Calu3 (cell line): Measurements from ENCODE around the gene LYSMD3. TPM values are rescaled to one million over a fixed set of nuclear protein-coding genes. Genes with fewer than 3 reads are reported as not detected.

Experiments
- BruUV-seq: library from RNA; stranded (reverse); fragments of 400-500 nt; replicated peaks from 2 replicates; lab custom pipeline; 2021; lab: Mats Ljungman, UMichigan
- CTCF ChIA-PET: fragments of 300-600 bp; sonication (Branson Sonifier 250); formaldehyde crosslinking; loops from one replicate; lab custom pipeline; 2022; ENCODE audit warnings: antibody characterized with exemption; lab: Charles Lee
- DNase-seq: peaks from one replicate; pipeline ENCODE4 v3.0.0; 2022
- H3K27ac Mint-ChIP-seq: one replicate; pipeline ENCODE4 v1.8.0; 2022; ENCODE audit warnings: mixed read lengths; ENCODE audit not compliant: unreplicated experiment
- H3K27me3 Mint-ChIP-seq: one replicate; pipeline ENCODE4 v1.8.0; 2022; ENCODE audit warnings: mixed read lengths; ENCODE audit not compliant: unreplicated experiment
- H3K36me3 Mint-ChIP-seq: one replicate; pipeline ENCODE4 v1.8.0; 2022; ENCODE audit warnings: mild to moderate bottlenecking, moderate library complexity, mixed read lengths; ENCODE audit not compliant: insufficient read depth, unreplicated experiment
- H3K4me1 Mint-ChIP-seq: one replicate; pipeline ENCODE4 v1.8.0; 2022; ENCODE audit warnings: mild to moderate bottlenecking, low read depth, mixed read lengths; ENCODE audit not compliant: unreplicated experiment
- H3K4me3 Mint-ChIP-seq: one replicate; pipeline ENCODE4 v1.8.0; 2022; ENCODE audit warnings: mild to moderate bottlenecking, low read depth, moderate library complexity, mixed read lengths; ENCODE audit not compliant: unreplicated experiment
- H3K9me3 Mint-ChIP-seq: one replicate; pipeline ENCODE4 v1.8.0; 2022; ENCODE audit warnings: low read depth, mixed read lengths; ENCODE audit not compliant: unreplicated experiment
- intact Hi-C: fragments of 100-400 bp; cut with micrococcal nuclease; formaldehyde crosslinking; loops from one replicate; pipeline ENCODE4 v1.10.0; 2022; ENCODE audit not compliant: unreplicated experiment
- total RNA-seq: library from RNA; stranded (reverse); gene quantifications from 2 replicates; pipeline ENCODE4 v1.2.3, GENCODE V29; 2022
- TF ChIP-seq, protein P1 (sequence below): fragments of 200-600 bp; IDR thresholded peaks from one replicate; pipeline ENCODE4 v1.8.0; 2022; ENCODE audit warnings: antibody characterized with exemption; ENCODE audit not compliant: unreplicated experiment

The LYSMD3 gene
- total RNA-seq, 1 experiment from 2014 or later = 27.2 TPM

GRCh38 chr5:90473396-90474234 is 55.8 kb downstream of the LYSMD3 start:
- H3K4me1 Mint-ChIP-seq = peaks cover 28% of the 10 kb centered on the region
- peak overlapping the region; percentile 99 for H3K4me3 Mint-ChIP-seq
- peaks cover 28% of the 10 kb centered on the region for H3K36me3 Mint-ChIP-seq
- DNase-seq = peak; percentile 39
- CTCF ChIA-PET = interaction anchor here (0.6 to 0.7 kb wide), 2 partner anchors 10 to 55 kb away, joined by 3 read pairs; partner anchors contain the start of gene LYSMD3
- peak overlapping the region; percentile 78 for H3K27ac Mint-ChIP-seq
- intact Hi-C loops = loop anchor here (2.0 kb wide), 1 partner anchor 57 kb away; no protein-coding TSS in a partner anchor
- H3K9me3 Mint-ChIP-seq = no peaks in the 10 kb centered on the region
- no TSS peak for BruUV-seq
- TF ChIP-seq, protein P1, sequence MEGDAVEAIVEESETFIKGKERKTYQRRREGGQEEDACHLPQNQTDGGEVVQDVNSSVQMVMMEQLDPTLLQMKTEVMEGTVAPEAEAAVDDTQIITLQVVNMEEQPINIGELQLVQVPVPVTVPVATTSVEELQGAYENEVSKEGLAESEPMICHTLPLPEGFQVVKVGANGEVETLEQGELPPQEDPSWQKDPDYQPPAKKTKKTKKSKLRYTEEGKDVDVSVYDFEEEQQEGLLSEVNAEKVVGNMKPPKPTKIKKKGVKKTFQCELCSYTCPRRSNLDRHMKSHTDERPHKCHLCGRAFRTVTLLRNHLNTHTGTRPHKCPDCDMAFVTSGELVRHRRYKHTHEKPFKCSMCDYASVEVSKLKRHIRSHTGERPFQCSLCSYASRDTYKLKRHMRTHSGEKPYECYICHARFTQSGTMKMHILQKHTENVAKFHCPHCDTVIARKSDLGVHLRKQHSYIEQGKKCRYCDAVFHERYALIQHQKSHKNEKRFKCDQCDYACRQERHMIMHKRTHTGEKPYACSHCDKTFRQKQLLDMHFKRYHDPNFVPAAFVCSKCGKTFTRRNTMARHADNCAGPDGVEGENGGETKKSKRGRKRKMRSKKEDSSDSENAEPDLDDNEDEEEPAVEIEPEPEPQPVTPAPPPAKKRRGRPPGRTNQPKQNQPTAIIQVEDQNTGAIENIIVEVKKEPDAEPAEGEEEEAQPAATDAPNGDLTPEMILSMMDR = no peak
- no peaks in the 10 kb centered on the region for H3K27me3 Mint-ChIP-seq

- DNase-seq = no peak
- intact Hi-C loops = no loop called here
- TF ChIP-seq, protein P1 = no peak
- peak overlapping the region; percentile 99 for H3K4me3 Mint-ChIP-seq
- no peaks in the 10 kb centered on the region for H3K9me3 Mint-ChIP-seq
- H3K4me1 Mint-ChIP-seq = peaks cover 28% of the 10 kb centered on the region
- peak overlapping the region; percentile 78 for H3K27ac Mint-ChIP-seq
- BruUV-seq = TSS peak; percentile 33
- no peaks in the 10 kb centered on the region for H3K27me3 Mint-ChIP-seq
- CTCF ChIA-PET = interaction anchor here (0.6 to 0.7 kb wide), 3 partner anchors 10 to 56 kb away, joined by 3 read pairs; partner anchors contain the start of gene LYSMD3
- H3K36me3 Mint-ChIP-seq = peaks cover 28% of the 10 kb centered on the region
Measured at GRCh38 chr5:90472783-90473395, 56.5 kb downstream of the LYSMD3 start.

Other genes starting within 250 kb of the LYSMD3 start
- 30.0 and 40.3 TPM in 2 replicates for gene CETN3, start 119.8 kb downstream of the LYSMD3 start, total RNA-seq
- 9.6 and 11.0 TPM in 2 replicates for gene MBLAC2, start 54.8 kb downstream of the LYSMD3 start, total RNA-seq
- 15.0 and 16.6 TPM in 2 replicates for gene POLR3G, start 54.7 kb downstream of the LYSMD3 start, total RNA-seq
- 1.8 and 3.5 TPM in 2 replicates for gene ADGRV1, start 29.2 kb upstream of the LYSMD3 start, total RNA-seq